Measurements from ENCODE around the gene OSER1.
"Not testable (repeated sequence)": the region's sequence is repeated elsewhere in the genome, so short reads cannot be mapped to it uniquely, and the experiment has no call there.

OSER1 gene

GRCh38 chr20:44210406-44211176, at the start of gene OSER1:
OSER1 (minus strand) TSS chr20:44210771; CDS start chr20:44206957, 3,814 bp downstream.
- DNase-seq (ENCODE audit: low read depth in 2 of 2) = peak; percentile 95 to 97

DNA sequence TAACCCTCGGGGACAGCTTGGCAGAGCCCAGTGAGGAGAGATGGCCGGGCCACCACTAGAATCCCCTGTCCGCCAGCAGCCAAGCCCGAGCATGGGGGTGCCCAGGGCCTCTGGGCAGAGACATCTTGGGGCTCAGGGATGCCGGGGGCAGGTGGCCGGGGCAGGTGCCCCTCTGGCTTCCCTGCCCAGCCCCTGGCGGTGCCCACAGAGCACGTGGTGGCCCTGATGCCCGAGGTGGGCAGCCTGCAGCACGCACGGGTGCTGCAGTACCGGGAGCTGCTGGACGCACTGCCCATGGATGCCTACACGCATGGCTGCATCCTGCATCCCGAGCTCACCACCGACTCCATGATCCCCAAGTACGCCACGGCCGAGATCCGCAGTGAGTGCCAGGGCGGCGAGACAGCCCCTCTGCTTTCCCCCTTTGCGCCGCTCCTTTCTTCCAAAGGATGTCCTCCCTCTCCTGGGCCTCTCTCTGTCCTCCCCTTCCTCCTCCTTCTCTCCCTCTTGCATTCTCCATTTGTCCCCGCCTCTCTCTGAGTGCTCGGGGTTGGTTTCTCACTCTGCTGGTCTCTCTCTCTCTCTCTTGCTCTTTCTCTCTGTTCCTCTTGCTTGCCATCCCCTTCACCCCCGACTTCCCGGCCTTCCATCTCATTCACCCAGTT, 47.8 kb upstream of the OSER1 start:
- no peak for DNase-seq (ENCODE audit: low read depth in 2 of 2)

DNA sequence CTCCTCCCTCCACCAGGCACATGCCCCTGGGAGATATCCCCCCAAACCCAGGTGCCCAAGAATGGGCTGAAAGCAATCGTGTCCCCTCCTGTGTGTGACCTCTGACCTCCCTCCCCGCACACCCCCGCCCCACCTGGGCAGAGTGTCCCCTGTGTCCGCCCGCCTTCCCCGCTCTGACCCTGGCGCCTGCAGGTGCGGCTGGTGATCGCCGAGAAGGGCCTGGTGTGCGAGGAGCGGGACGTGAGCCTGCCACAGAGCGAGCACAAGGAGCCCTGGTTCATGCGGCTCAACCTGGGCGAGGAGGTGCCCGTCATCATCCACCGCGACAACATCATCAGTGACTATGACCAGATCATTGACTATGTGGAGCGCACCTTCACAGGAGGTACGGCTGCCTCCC, 46.4 kb upstream of the OSER1 start:
- DNase-seq (ENCODE audit: low read depth in 2 of 2) = no peak

GRCh38 chr20:44255942-44256341, 45.4 kb upstream of the OSER1 start:
- DNase-seq (ENCODE audit: low read depth in 2 of 2) = no peak

GRCh38 chr20:44254073-44254472, 43.5 kb upstream of the OSER1 start:
- DNase-seq (ENCODE audit: low read depth in 2 of 2) = no peak

DNA sequence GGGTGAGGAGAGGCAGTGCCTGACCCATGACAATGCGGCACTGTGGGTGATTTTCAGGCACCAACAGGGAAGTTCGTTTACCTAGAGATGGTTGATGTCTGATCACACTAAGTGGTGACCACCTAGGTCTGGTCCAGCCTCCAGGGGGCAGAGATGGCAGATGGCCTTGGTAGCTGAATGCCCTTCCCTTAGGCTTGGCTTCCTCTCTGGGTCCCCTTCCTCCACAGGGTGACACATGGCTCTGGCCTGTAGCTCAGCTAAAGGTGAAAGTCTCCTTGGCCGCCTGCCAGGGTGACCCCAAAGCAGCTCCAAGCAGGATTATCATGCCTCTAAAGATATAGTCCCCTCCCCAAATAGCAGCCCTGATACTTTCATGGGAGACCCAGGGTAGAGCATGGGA, 43.0 kb upstream of the OSER1 start:
- DNase-seq (ENCODE audit: low read depth in 2 of 2) = no peak

DNA sequence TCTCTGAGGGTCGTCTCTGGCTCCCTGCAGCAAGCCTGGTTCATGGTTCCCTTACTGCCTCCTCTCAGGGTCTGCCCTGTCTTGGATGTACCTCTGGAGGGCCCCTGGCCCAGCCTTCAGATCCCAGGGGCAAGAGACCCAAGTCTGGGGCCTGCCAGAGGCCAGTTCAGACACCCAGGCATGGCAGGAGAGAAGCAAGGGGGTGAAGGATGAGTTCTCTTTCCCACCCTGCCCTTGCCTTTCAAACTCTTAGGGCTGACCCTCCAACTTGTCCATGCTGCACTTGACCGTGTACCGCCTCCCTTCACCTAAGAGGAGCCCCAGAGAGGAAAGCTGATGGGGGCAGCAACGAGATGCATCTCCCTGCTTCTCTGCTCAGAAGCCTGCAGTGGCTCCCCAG, 40.7 kb upstream of the OSER1 start:
- DNase-seq (ENCODE audit: low read depth in 2 of 2) = no peak

DNA sequence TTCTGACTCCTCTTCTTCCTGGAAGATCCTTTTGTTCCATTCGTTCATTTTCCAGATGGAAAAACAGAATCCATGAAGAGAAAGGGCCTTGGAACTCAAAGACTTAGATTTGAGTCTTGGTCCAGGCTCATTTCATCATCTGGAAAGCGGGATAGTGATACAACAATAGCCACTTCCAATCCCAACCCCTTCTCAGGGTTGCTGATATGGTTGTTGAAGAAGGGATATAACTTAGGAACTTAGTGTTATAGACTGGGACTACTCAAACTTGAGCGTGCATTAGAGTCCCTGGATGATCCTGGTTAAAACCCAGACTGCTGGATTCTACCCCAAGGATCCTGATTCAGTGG, 37.8 kb upstream of the OSER1 start:
- DNase-seq (ENCODE audit: low read depth in 2 of 2) = no peak

DNA sequence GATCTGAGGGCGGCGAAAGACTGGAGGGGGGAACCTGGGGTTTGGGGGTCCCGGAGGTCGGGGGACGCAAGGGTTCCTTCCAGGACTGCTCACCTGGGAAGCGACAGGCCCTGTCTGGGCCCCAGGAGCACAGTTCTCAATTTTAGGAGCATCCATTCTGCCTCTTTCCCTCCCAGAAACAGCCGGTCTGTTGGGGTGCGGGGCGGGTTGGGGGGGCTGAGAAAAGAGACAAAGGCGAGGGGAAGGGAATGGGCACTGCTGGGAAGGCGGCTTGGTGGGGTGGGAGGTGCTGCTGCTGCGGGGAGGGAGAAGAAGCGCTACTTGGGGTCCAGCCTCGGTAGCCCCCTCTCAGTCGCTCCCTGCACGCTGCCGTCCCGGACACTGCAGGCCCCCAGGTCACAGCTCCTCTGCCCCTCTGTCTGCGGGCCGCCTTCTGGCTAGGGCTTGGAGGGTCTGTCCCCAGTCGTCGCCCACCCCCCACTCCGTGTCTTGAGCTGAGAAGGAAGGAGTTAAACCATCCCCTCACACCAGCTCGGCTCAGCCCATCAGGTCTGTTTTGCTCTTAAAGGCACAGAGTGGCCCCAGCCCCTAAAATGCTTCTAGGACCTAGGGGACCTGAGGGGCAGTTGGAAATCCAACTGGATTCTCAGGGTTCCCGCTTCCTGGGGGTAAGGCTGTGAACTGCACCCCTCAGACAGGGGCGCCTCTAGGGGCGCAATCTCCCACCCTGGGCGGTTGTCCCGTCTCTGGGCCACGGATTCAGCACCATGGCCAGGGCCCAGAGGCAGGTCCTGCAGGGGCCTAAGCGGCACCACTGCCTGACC, 37.2 kb upstream of the OSER1 start:
- DNase-seq (ENCODE audit: low read depth in 2 of 2) = peak in 1 of 2 donors; percentile 10

DNA sequence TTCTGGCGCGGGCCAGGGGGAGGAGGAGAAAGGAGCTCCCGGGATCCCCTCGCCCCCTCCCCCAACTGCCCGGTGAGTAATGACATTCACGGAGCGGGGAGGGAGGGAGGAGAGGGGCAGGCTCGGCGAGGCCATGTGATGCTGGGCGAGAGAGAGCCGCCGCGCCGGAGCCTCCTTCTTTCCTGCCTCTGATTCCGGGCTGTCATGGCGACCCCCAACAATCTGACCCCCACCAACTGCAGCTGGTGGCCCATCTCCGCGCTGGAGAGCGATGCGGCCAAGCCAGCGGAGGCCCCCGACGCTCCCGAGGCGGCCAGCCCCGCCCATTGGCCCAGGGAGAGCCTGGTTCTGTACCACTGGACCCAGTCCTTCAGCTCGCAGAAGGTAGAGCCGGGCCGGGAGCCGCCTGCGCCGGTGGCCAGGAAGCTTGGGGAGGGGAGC, 36.6 kb upstream of the OSER1 start, which contains the start of gene GDAP1L1:
TSS of gene GDAP1L1 (plus strand) at position 178 of the 441 bp plus-strand sequence. CDS start at position 205, 27 bp downstream.
- no peak for DNase-seq (ENCODE audit: low read depth in 2 of 2)

DNA sequence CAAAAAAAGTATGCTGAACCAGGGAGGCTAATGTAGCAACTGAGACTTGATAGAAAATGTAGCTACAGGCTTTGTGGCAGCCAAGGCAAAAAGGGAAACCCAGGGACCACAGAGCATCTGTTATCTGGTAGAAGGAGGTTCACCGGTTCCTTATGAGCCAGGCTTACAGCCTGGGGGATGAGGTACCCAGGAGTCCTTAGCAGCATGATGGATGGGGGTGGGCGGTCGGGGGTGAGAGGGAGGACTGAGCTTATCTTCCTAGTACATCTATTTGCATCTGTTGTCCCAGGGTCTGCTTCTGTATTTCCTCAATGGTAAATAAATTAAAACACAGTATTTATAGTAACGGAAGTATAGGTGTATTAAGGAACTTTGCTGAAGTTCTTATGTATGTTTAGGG, 35.4 kb upstream of the OSER1 start:
- DNase-seq (ENCODE audit: low read depth in 2 of 2) = no peak

- DNase-seq (ENCODE audit: low read depth in 2 of 2) = no peak
Observed at GRCh38 chr20:44241796-44242195, 31.2 kb upstream of the OSER1 start.

- DNase-seq (ENCODE audit: low read depth in 2 of 2) = not testable (repeated sequence)
Observed at GRCh38 chr20:44236840-44237239, 26.3 kb upstream of the OSER1 start.

DNA sequence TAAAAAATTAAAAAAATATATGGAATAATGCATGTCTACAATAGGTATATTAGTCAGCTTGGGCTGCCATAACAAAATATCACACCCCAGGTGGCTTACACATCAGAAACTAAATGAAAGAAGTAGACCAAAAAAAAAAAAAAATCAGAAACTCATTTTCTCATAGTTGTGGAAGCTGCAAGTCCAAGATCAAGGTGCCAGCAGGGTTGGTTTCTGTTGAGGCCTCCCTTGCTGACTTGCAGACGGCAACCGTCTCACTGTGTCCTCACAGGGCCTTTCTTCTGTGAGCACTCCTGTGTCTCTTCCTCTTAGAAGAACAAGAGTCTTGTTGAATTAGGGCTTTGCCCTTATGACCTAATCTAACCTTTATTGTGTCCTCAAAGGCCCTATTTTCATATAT, 25.1 kb upstream of the OSER1 start:
- no peak for DNase-seq (ENCODE audit: low read depth in 2 of 2)

DNA sequence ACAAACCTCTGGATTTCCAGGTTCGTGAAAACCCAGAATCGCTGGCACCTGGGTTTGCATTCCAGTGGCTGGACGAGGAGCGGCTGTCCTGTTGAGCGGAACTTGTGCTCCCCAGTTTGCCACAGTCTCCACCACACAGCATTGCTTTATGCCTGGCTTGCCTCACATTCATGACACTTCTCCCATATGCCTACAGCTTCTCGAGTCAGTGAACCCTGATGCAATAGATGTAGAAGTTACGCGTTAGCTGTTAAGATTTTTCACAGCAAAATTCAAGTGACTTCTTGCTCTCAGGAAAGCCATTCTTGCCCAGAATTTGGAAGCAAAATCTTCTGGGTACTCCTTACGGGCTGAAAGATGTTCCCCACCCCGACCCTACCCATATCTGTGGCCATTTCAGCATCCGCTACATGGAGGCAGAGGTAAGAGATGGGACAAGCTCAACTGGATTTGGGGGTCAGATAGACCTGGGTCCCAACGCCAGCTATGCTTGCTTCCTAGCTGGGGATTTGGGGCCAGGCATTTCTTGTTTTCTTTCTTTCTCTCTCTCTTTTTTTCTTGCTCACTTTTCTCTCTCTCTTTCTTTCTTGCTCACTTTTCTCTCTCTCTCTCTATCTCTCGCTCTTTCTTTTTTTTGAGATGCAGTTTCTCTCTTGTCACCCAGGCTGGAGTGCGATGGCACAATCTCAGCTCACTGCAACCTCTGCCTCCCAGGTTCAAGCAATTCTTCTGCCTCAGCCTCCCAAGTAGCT, 24.2 kb upstream of the OSER1 start:
- no peak for DNase-seq (ENCODE audit: low read depth in 2 of 2)

DNA sequence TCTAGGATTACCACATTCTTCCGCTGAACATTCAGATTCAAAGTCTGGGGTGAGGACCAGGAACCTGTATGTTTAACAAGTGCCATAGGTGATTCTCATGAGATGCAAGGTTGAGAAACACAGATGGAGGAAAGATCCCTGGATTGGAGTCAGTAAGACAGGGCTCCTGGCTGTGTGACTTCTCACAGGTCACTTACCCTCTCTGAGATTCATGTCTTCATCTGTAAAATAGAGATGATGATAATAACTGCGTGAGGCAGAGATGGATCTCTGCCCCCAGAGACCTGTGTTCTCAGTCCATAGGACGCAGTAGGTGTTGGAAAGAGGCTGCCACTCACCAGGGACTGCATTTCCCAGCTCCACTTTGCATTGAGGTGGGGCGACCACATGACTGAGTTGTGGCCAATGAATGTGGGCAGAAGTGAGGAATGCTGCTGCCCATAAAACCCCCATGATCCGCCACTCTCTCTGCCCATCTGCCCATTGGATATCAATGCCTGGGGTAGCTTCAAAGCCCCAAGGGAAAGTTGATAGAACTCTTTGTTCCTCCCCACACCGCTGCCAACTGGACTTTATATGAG, 23.0 kb upstream of the OSER1 start:
- no peak for DNase-seq (ENCODE audit: low read depth in 2 of 2)

GRCh38 chr20:44232469-44232856, 21.9 kb upstream of the OSER1 start:
- DNase-seq (ENCODE audit: low read depth in 2 of 2) = not testable (repeated sequence)

- DNase-seq (ENCODE audit: low read depth in 2 of 2) = no peak
Observed at GRCh38 chr20:44231713-44232468, 21.3 kb upstream of the OSER1 start.

DNA sequence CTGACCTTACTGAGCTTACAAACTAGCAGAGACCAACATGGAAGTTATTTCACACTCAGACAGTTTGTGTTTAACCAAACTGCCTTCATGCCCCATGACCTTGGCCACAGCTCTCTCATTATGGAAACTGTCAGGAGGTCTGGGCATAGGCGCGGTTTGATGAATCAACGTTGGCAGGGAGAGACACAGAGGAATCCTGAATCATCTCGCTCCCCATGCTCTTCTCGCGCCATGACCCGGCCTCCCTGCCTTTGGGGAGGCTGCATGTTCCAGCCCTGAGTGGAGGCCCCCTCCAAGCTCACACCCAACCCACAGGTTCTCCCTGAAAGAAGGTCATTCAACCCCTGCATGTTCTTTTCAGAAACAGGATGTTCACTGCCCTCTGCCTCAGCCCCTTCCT, 20.6 kb upstream of the OSER1 start:
- no peak for DNase-seq (ENCODE audit: low read depth in 2 of 2)

DNA sequence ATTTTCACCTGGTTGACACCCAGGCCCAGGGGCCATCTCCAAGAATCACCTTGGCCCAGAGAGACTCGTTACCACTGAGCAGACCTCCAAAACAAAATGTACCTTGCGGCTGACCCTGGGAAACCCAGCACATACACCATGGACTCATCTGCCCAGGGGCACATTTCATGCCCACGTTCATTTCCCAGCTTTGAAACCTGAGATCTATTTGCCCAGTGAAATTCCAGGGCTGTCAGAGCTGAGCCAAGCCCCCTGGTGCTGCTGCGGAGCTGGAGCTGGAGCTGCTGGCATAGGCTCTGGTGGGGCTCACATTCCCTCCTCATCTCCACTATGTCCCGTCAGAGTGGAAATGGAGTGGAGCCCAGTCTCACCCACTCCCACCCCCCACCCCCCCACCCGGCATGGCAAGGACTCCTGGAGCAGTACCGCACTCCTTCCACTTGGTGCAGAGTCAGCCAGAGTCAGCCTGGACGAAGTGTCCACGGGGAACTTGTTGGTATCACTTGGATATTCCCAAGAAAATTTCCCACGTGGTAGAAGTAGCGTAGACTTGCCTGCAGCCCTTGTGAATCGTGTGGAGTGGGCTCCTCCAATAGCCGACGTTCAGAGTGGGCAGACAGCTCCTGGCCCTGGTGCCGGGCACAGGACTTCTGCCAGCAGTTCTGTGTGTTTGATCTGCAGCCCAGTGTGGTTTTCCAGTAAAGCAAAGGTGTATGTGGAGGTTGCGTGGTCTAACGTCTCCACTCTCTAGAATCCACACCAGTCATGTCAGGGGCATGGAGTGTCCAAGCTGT, 18.1 kb upstream of the OSER1 start:
- no peak for DNase-seq (ENCODE audit: low read depth in 2 of 2)

Measured in stimulated activated CD4-positive, alpha-beta T cell treated with anti-CD3 and anti-CD28 coated beads, Interleukin-1b, Interleukin-23, amount 100 ng/mL, for 4 hours (primary cell).